Neuronal stem cell (in vitro differentiated cells): ENCODE results near the gene ATP8A1.

Experiments used
- DNase-seq: peaks from one replicate; pipeline ENCODE4 v3.0.0-alpha.2; 2013; ENCODE audit warnings: low spot score
- H2AFZ ChIP-seq: one replicate; pipeline ENCODE4 v1.6.1; 2013; ENCODE audit warnings: mild to moderate bottlenecking, low read length, inconsistent platforms
- H2AK5ac ChIP-seq: 2 replicates; pipeline ENCODE4 v1.6.1; 2013; ENCODE audit warnings: low read depth, mild to moderate bottlenecking, inconsistent platforms, low read length, moderate library complexity, mixed read lengths
- H2BK120ac ChIP-seq: 2 replicates; pipeline ENCODE4 v1.6.1; 2013; ENCODE audit warnings: low read depth, mild to moderate bottlenecking, inconsistent platforms, low read length, moderate library complexity, mixed read lengths
- H2BK12ac ChIP-seq: one replicate; pipeline ENCODE4 v1.6.1; 2013; ENCODE audit warnings: low read length, inconsistent platforms
- H2BK15ac ChIP-seq: 2 replicates; pipeline ENCODE4 v1.6.1; 2013; ENCODE audit warnings: mild to moderate bottlenecking, low read length, inconsistent platforms, mixed read lengths
- H2BK5ac ChIP-seq: one replicate; pipeline ENCODE4 v1.6.1; 2013; ENCODE audit warnings: inconsistent platforms, mild to moderate bottlenecking, low read length, moderate library complexity
- H3K14ac ChIP-seq: one replicate; pipeline ENCODE4 v1.6.1; 2013; ENCODE audit warnings: low read length, inconsistent platforms
- H3K18ac ChIP-seq: 2 replicates; pipeline ENCODE4 v1.6.1; 2013; ENCODE audit warnings: low read length, inconsistent platforms
- H3K23ac ChIP-seq: 2 replicates; pipeline ENCODE4 v1.6.1; 2013; ENCODE audit warnings: low read depth, mild to moderate bottlenecking, mixed read lengths, low read length, inconsistent platforms; ENCODE audit not compliant: poor library complexity
- H3K27ac ChIP-seq: replicated peaks from 3 replicates; pipeline ENCODE4 v1.5.1; 2013; ENCODE audit warnings: low read length, inconsistent platforms
- H3K27me3 ChIP-seq, 3 experiments: 2 replicates each; pipeline ENCODE4 v1.6.1; 2013; ENCODE audit warnings: low read length in 3 of 3, mild to moderate bottlenecking in 2 of 3, inconsistent platforms in 1 of 3, low read depth in 1 of 3, mixed read lengths in 1 of 3, moderate library complexity in 1 of 3; ENCODE audit not compliant: control insufficient read depth in 3 of 3, insufficient read depth in 3 of 3
- H3K36me3 ChIP-seq, 2 donors: replicated peaks in 1 of 2; 2 replicates each; pipeline ENCODE4 v1.6.1; 2013; ENCODE audit warnings: low read length in 2 of 2; ENCODE audit not compliant: control insufficient read depth in 2 of 2, insufficient read depth in 2 of 2
- H3K4ac ChIP-seq: 2 replicates; pipeline ENCODE4 v1.6.1; 2013; ENCODE audit warnings: inconsistent platforms, mild to moderate bottlenecking, low read length, moderate library complexity
- H3K4me1 ChIP-seq, 2 donors: 1 replicate in 1 of 2; 2 replicates in 1 of 2; pipeline ENCODE4 v1.6.1; 2013; ENCODE audit warnings: low read length in 2 of 2, low read depth in 1 of 2; ENCODE audit not compliant: control insufficient read depth in 2 of 2, insufficient read depth in 1 of 2
- H3K4me2 ChIP-seq: one replicate; pipeline ENCODE4 v1.6.1; 2013; ENCODE audit warnings: mild to moderate bottlenecking, low read length, inconsistent platforms; ENCODE audit not compliant: insufficient read depth, poor library complexity, severe bottlenecking
- H3K4me3 ChIP-seq, 2 donors: 2 replicates each; pipeline ENCODE4 v1.5.1; 2013; ENCODE audit warnings: low read length in 2 of 2, mild to moderate bottlenecking in 2 of 2, inconsistent platforms in 1 of 2, moderate library complexity in 1 of 2
- H3K79me1 ChIP-seq: one replicate; pipeline ENCODE4 v1.6.1; 2013; ENCODE audit warnings: low read depth, mild to moderate bottlenecking, inconsistent platforms, low read length, moderate library complexity
- H3K9ac ChIP-seq: one replicate; pipeline ENCODE4 v1.6.1; 2013; ENCODE audit warnings: mild to moderate bottlenecking, low read depth, low read length, inconsistent platforms; ENCODE audit not compliant: poor library complexity
- H3K9me3 ChIP-seq, 2 donors: replicated peaks in 1 of 2; 2 replicates each; pipeline versions ENCODE3 to v1.6.1; 2013; ENCODE audit warnings: low read length in 2 of 2, mild to moderate bottlenecking in 2 of 2, inconsistent platforms in 1 of 2, low read depth in 1 of 2, mixed read lengths in 1 of 2, moderate library complexity in 1 of 2; ENCODE audit not compliant: control insufficient read depth in 2 of 2, insufficient read depth in 1 of 2
- H4K8ac ChIP-seq: one replicate; pipeline ENCODE4 v1.6.1; 2013; ENCODE audit warnings: low read depth, mild to moderate bottlenecking, inconsistent platforms, low read length, moderate library complexity
- H4K91ac ChIP-seq: one replicate; pipeline ENCODE4 v1.6.1; 2013; ENCODE audit warnings: low read length, low read depth, mild to moderate bottlenecking, inconsistent platforms; ENCODE audit not compliant: poor library complexity
- WGBS, 2 donors: extraction: QIAGEN DNeasy Blood & Tissue Kit; methylation state at CpG; one replicate each; pipeline ENCODE4 v1.1.7; 2013; ENCODE audit warnings: missing lambda C conversion rate in 2 of 2, mixed read lengths in 1 of 2; ENCODE audit not compliant: insufficient read length in 2 of 2, insufficient replicate concordance in 1 of 2; ENCODE audit errors: extremely low coverage in 2 of 2; 5-methylcytosine and 5-hydroxymethylcytosine counted together

The ATP8A1 gene

GRCh38 chr4:42658261-42658660, 1.4 kb upstream of the ATP8A1 start:
- Histone ChIP-seq H3K4me2 (no peak overlapping the region), H4K8ac (no peak overlapping the region), H2AFZ (peak overlapping the region; percentile 99), H4K91ac (no peak overlapping the region), H2AK5ac (no peak overlapping the region), H2BK15ac (no peak overlapping the region), H3K14ac (no peak overlapping the region), H3K23ac (no peak overlapping the region), H3K9me3 (no peaks in the 10 kb centered on the region), H2BK120ac (no peak overlapping the region), H3K79me1 (peaks cover 2% of the 10 kb centered on the region), H3K4me3 (no peak overlapping the region), H3K4me1 (peaks cover 4 to 8% of the 10 kb centered on the region in 2 donors), H3K4ac (no peak overlapping the region), H3K18ac (no peak overlapping the region), H2BK12ac (no peak overlapping the region), H2BK5ac (no peak overlapping the region), H3K27me3 (peaks cover 0 to 31% (median 0%) of the 10 kb centered on the region in 3 experiments), H3K27ac (no peak overlapping the region), H3K9ac (no peak overlapping the region), H3K36me3 (no peaks in the 10 kb centered on the region)
- DNase-seq, result no peak
- no CpG with 5 or more reads among the region's 2 CpGs for WGBS, 2 donors

- H3K27ac ChIP-seq, result no peak overlapping the region
- H3K18ac ChIP-seq, result peak overlapping the region; percentile 94
- H3K4ac ChIP-seq, result no peak overlapping the region
- H3K36me3 ChIP-seq, result no peaks in the 10 kb centered on the region
- peak overlapping the region; percentile 79 for H3K4me2 ChIP-seq
- H4K91ac ChIP-seq, result no peak overlapping the region
- peak overlapping the region; percentile 92 for H2BK15ac ChIP-seq
- peaks cover 4 to 8% of the 10 kb centered on the region in 2 donors for H3K4me1 ChIP-seq
- peak overlapping the region; percentile 95 for H3K14ac ChIP-seq
- H3K27me3 ChIP-seq, result peaks cover 0 to 31% (median 0%) of the 10 kb centered on the region in 3 experiments
- H3K9me3 ChIP-seq, result peaks cover 0 to under 1% of the 10 kb centered on the region in 2 donors
- peak overlapping the region; percentile 92 for H3K9ac ChIP-seq
- peak overlapping the region; percentile 77 for H2BK5ac ChIP-seq
- no peak overlapping the region for H2BK12ac ChIP-seq
- H3K4me3 ChIP-seq, result peak overlapping the region; percentile 75 to 99
- H2AK5ac ChIP-seq, result peak overlapping the region; percentile 69
- no peak overlapping the region for H2BK120ac ChIP-seq
- peak overlapping the region; percentile 99 for H2AFZ ChIP-seq
- peaks cover 2% of the 10 kb centered on the region for H3K79me1 ChIP-seq
- no peak overlapping the region for H3K23ac ChIP-seq
- no CpG with 5 or more reads among the region's 31 CpGs for WGBS, 2 donors
- no peak for DNase-seq
- H4K8ac ChIP-seq, result no peak overlapping the region
Observed at GRCh38 chr4:42656679-42656943, 294 bp downstream of the ATP8A1 start.

DNA sequence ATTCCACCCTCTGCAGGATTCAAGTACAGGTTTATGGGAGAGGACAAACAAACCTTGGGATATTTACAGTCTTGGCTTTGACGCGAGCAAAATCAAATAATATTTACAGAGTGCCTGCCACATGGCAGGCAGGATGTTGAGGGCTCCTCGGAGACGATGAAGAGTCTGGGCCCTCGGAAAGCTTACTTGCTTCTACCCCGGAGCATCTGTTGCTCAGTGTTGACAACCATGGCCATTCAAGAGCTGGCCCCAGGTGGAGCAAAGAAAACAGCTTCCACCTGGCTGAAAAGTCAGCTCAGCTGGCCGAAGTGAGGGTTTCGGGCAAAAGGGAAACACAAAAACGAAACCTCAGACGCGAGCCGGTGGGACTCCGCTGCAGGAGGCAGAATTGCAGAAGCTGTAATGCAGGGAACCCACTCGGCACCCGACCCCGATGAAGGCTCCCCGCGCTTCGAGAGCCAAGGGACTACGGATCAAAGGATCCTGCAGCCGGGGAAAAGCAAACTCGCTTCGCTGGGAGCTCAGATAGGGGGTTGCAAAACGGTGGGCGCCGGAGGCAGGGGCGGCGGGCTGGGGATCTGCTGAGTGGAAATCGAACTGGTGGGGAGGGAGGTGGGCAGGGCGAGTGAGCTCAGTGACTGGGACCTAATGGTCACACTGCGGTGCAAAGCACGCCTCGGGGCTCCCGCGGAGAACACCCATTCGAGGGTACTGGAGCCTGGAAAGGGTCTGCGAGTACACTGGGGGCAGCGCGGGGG, 805 bp downstream of the ATP8A1 start:
- Histone ChIP-seq H3K36me3 (no peaks in the 10 kb centered on the region), H3K18ac (peak overlapping the region; percentile 94), H3K4ac (no peak overlapping the region), H4K8ac (no peak overlapping the region), H2BK5ac (peak overlapping the region; percentile 77), H2AK5ac (peak overlapping the region; percentile 69), H3K79me1 (peaks cover 2% of the 10 kb centered on the region), H3K27ac (no peak overlapping the region), H3K9me3 (peaks cover 0 to 2% of the 10 kb centered on the region in 2 donors), H2BK120ac (no peak overlapping the region), H4K91ac (no peak overlapping the region), H2BK12ac (no peak overlapping the region), H3K9ac (peak overlapping the region; percentile 92), H3K4me2 (peak overlapping the region; percentile 79), H3K14ac (peak overlapping the region; percentile 95), H3K4me3 (peak overlapping the region; percentile 75 to 99), H3K23ac (no peak overlapping the region), H3K27me3 (peaks cover 0 to 31% (median 0%) of the 10 kb centered on the region in 3 experiments), H2AFZ (peak overlapping the region; percentile 99), H3K4me1 (peaks cover 4 to 8% of the 10 kb centered on the region in 2 donors), H2BK15ac (peak overlapping the region; percentile 92)
- no CpG with 5 or more reads among the region's 39 CpGs for WGBS, 2 donors
- DNase-seq, result peak; percentile 8

GRCh38 chr4:42655269-42655637, 1.7 kb downstream of the ATP8A1 start:
- H3K9me3 ChIP-seq, result peaks cover 0 to 2% of the 10 kb centered on the region in 2 donors
- H4K91ac ChIP-seq, result no peak overlapping the region
- no peak overlapping the region for H3K4me3 ChIP-seq
- no peaks in the 10 kb centered on the region for H3K36me3 ChIP-seq
- peaks cover 0 to 31% (median 0%) of the 10 kb centered on the region in 3 experiments for H3K27me3 ChIP-seq
- no peak overlapping the region for H4K8ac ChIP-seq
- no peak overlapping the region for H2BK15ac ChIP-seq
- DNase-seq, result no peak
- no peak overlapping the region for H2AK5ac ChIP-seq
- H3K14ac ChIP-seq, result no peak overlapping the region
- WGBS, 2 donors, result no CpG with 5 or more reads among the region's 1 CpG
- no peak overlapping the region for H2BK5ac ChIP-seq
- H3K18ac ChIP-seq, result no peak overlapping the region
- no peak overlapping the region for H2BK12ac ChIP-seq
- H3K9ac ChIP-seq, result no peak overlapping the region
- no peak overlapping the region for H2BK120ac ChIP-seq
- no peak overlapping the region for H3K4ac ChIP-seq
- H3K79me1 ChIP-seq, result peaks cover 2% of the 10 kb centered on the region
- H3K23ac ChIP-seq, result no peak overlapping the region
- peaks cover 4 to 8% of the 10 kb centered on the region in 2 donors for H3K4me1 ChIP-seq
- H2AFZ ChIP-seq, result no peak overlapping the region
- no peak overlapping the region for H3K4me2 ChIP-seq
- H3K27ac ChIP-seq, result no peak overlapping the region
